ENCODE measurements around the gene B4GALT6.

The B4GALT6 gene

GRCh38 chr18:31651369-31651768, 33.0 kb downstream of the B4GALT6 start:
- H3K9me3 ChIP-seq (ENCODE audit: control insufficient read depth in 2 of 2, low read length in 2 of 2), result no peaks in the 10 kb centered on the region
- no peaks in the 10 kb centered on the region for H3K4me1 ChIP-seq (ENCODE audit: control insufficient read depth in 2 of 2, insufficient read depth in 2 of 2, low read length in 2 of 2)
- no peaks in the 10 kb centered on the region for H3K36me3 ChIP-seq (ENCODE audit: control insufficient read depth in 2 of 2, insufficient read depth in 2 of 2, low read length in 2 of 2)
- H3K27ac ChIP-seq (ENCODE audit: low read depth in 2 of 2, low read length in 2 of 2), result no peak overlapping the region
- no peak overlapping the region for H3K9ac ChIP-seq (ENCODE audit: low read depth in 1 of 2, low read length in 2 of 2)
- H3K4me3 ChIP-seq (ENCODE audit: low read length in 2 of 2), result no peak overlapping the region
- H3K27me3 ChIP-seq (ENCODE audit: control insufficient read depth in 2 of 2, insufficient read depth in 2 of 2, low read length in 2 of 2), result no peaks in the 10 kb centered on the region

- Histone ChIP-seq H3K4me3 (ENCODE audit: low read length in 2 of 2) (no peak overlapping the region), H3K27me3 (ENCODE audit: control insufficient read depth in 2 of 2, insufficient read depth in 2 of 2, low read length in 2 of 2) (no peaks in the 10 kb centered on the region), H3K36me3 (ENCODE audit: control insufficient read depth in 2 of 2, insufficient read depth in 2 of 2, low read length in 2 of 2) (no peaks in the 10 kb centered on the region)
These were observed 34.2 kb downstream of the B4GALT6 start for GRCh38 chr18:31649978-31650719.

GRCh38 chr18:31649449-31649848, 34.9 kb downstream of the B4GALT6 start:
- H3K27me3 ChIP-seq (ENCODE audit: control insufficient read depth in 2 of 2, insufficient read depth in 2 of 2, low read length in 2 of 2), result no peaks in the 10 kb centered on the region
- no peak overlapping the region for H3K27ac ChIP-seq (ENCODE audit: low read depth in 2 of 2, low read length in 2 of 2)
- no peaks in the 10 kb centered on the region for H3K36me3 ChIP-seq (ENCODE audit: control insufficient read depth in 2 of 2, insufficient read depth in 2 of 2, low read length in 2 of 2)

More at GRCh38 chr18:31649978-31650719, 34.2 kb downstream of the B4GALT6 start:
- no peaks in the 10 kb centered on the region for H3K4me1 ChIP-seq (ENCODE audit: control insufficient read depth in 2 of 2, insufficient read depth in 2 of 2, low read length in 2 of 2)
- no peak overlapping the region for H3K27ac ChIP-seq (ENCODE audit: low read depth in 2 of 2, low read length in 2 of 2)
- H3K9ac ChIP-seq (ENCODE audit: low read depth in 1 of 2, low read length in 2 of 2), result no peak overlapping the region
- H3K9me3 ChIP-seq (ENCODE audit: control insufficient read depth in 2 of 2, low read length in 2 of 2), result no peaks in the 10 kb centered on the region

GRCh38 chr18:31648966-31649429, 35.4 kb downstream of the B4GALT6 start:
- Histone ChIP-seq H3K9me3 (ENCODE audit: control insufficient read depth in 2 of 2, low read length in 2 of 2) (no peaks in the 10 kb centered on the region), H3K4me3 (ENCODE audit: low read length in 2 of 2) (no peak overlapping the region), H3K36me3 (ENCODE audit: control insufficient read depth in 2 of 2, insufficient read depth in 2 of 2, low read length in 2 of 2) (no peaks in the 10 kb centered on the region), H3K27ac (ENCODE audit: low read depth in 2 of 2, low read length in 2 of 2) (no peak overlapping the region), H3K4me1 (ENCODE audit: control insufficient read depth in 2 of 2, insufficient read depth in 2 of 2, low read length in 2 of 2) (no peaks in the 10 kb centered on the region), H3K27me3 (ENCODE audit: control insufficient read depth in 2 of 2, insufficient read depth in 2 of 2, low read length in 2 of 2) (no peaks in the 10 kb centered on the region), H3K9ac (ENCODE audit: low read depth in 1 of 2, low read length in 2 of 2) (no peak overlapping the region)

More at GRCh38 chr18:31649449-31649848, 34.9 kb downstream of the B4GALT6 start:
- H3K4me3 ChIP-seq (ENCODE audit: low read length in 2 of 2), result no peak overlapping the region
- no peaks in the 10 kb centered on the region for H3K9me3 ChIP-seq (ENCODE audit: control insufficient read depth in 2 of 2, low read length in 2 of 2)
- H3K9ac ChIP-seq (ENCODE audit: low read depth in 1 of 2, low read length in 2 of 2), result no peak overlapping the region
- H3K4me1 ChIP-seq (ENCODE audit: control insufficient read depth in 2 of 2, insufficient read depth in 2 of 2, low read length in 2 of 2), result no peaks in the 10 kb centered on the region

- no peaks in the 10 kb centered on the region for H3K9me3 ChIP-seq (ENCODE audit: control insufficient read depth in 2 of 2, low read length in 2 of 2)
- no peak overlapping the region for H3K9ac ChIP-seq (ENCODE audit: low read depth in 1 of 2, low read length in 2 of 2)
- H3K27ac ChIP-seq (ENCODE audit: low read depth in 2 of 2, low read length in 2 of 2), result no peak overlapping the region
- no peaks in the 10 kb centered on the region for H3K27me3 ChIP-seq (ENCODE audit: control insufficient read depth in 2 of 2, insufficient read depth in 2 of 2, low read length in 2 of 2)
- no peaks in the 10 kb centered on the region for H3K36me3 ChIP-seq (ENCODE audit: control insufficient read depth in 2 of 2, insufficient read depth in 2 of 2, low read length in 2 of 2)
- no peaks in the 10 kb centered on the region for H3K4me1 ChIP-seq (ENCODE audit: control insufficient read depth in 2 of 2, insufficient read depth in 2 of 2, low read length in 2 of 2)
- no peak overlapping the region for H3K4me3 ChIP-seq (ENCODE audit: low read length in 2 of 2)
These were observed 35.9 kb downstream of the B4GALT6 start for GRCh38 chr18:31648458-31648857.

- no peak overlapping the region for H3K9ac ChIP-seq (ENCODE audit: low read depth in 1 of 2, low read length in 2 of 2)
- no peaks in the 10 kb centered on the region for H3K9me3 ChIP-seq (ENCODE audit: control insufficient read depth in 2 of 2, low read length in 2 of 2)
- H3K36me3 ChIP-seq (ENCODE audit: control insufficient read depth in 2 of 2, insufficient read depth in 2 of 2, low read length in 2 of 2), result no peaks in the 10 kb centered on the region
- no peak overlapping the region for H3K4me3 ChIP-seq (ENCODE audit: low read length in 2 of 2)
- H3K4me1 ChIP-seq (ENCODE audit: control insufficient read depth in 2 of 2, insufficient read depth in 2 of 2, low read length in 2 of 2), result no peaks in the 10 kb centered on the region
- H3K27me3 ChIP-seq (ENCODE audit: control insufficient read depth in 2 of 2, insufficient read depth in 2 of 2, low read length in 2 of 2), result no peaks in the 10 kb centered on the region
- H3K27ac ChIP-seq (ENCODE audit: low read depth in 2 of 2, low read length in 2 of 2), result no peak overlapping the region
These were observed 37.1 kb downstream of the B4GALT6 start for GRCh38 chr18:31647127-31647753.

GRCh38 chr18:31646332-31647126, 37.9 kb downstream of the B4GALT6 start:
- H3K4me3 ChIP-seq (ENCODE audit: low read length in 2 of 2), result no peak overlapping the region
- no peaks in the 10 kb centered on the region for H3K9me3 ChIP-seq (ENCODE audit: control insufficient read depth in 2 of 2, low read length in 2 of 2)
- H3K27ac ChIP-seq (ENCODE audit: low read depth in 2 of 2, low read length in 2 of 2), result no peak overlapping the region

GRCh38 chr18:31645411-31645810, 39.0 kb downstream of the B4GALT6 start:
- H3K9me3 ChIP-seq (ENCODE audit: control insufficient read depth in 2 of 2, low read length in 2 of 2), result no peaks in the 10 kb centered on the region
- H3K4me3 ChIP-seq (ENCODE audit: low read length in 2 of 2), result no peak overlapping the region
- H3K27me3 ChIP-seq (ENCODE audit: control insufficient read depth in 2 of 2, insufficient read depth in 2 of 2, low read length in 2 of 2), result no peaks in the 10 kb centered on the region
- no peak overlapping the region for H3K27ac ChIP-seq (ENCODE audit: low read depth in 2 of 2, low read length in 2 of 2)
- H3K36me3 ChIP-seq (ENCODE audit: control insufficient read depth in 2 of 2, insufficient read depth in 2 of 2, low read length in 2 of 2), result no peaks in the 10 kb centered on the region
- no peak overlapping the region for H3K9ac ChIP-seq (ENCODE audit: low read depth in 1 of 2, low read length in 2 of 2)
- H3K4me1 ChIP-seq (ENCODE audit: control insufficient read depth in 2 of 2, insufficient read depth in 2 of 2, low read length in 2 of 2), result no peaks in the 10 kb centered on the region

More at GRCh38 chr18:31646332-31647126, 37.9 kb downstream of the B4GALT6 start:
- Histone ChIP-seq H3K27me3 (ENCODE audit: control insufficient read depth in 2 of 2, insufficient read depth in 2 of 2, low read length in 2 of 2) (no peaks in the 10 kb centered on the region), H3K36me3 (ENCODE audit: control insufficient read depth in 2 of 2, insufficient read depth in 2 of 2, low read length in 2 of 2) (no peaks in the 10 kb centered on the region), H3K4me1 (ENCODE audit: control insufficient read depth in 2 of 2, insufficient read depth in 2 of 2, low read length in 2 of 2) (no peaks in the 10 kb centered on the region), H3K9ac (ENCODE audit: low read depth in 1 of 2, low read length in 2 of 2) (no peak overlapping the region)

- Histone ChIP-seq H3K27ac (ENCODE audit: low read depth in 2 of 2, low read length in 2 of 2) (no peak overlapping the region), H3K4me1 (ENCODE audit: control insufficient read depth in 2 of 2, insufficient read depth in 2 of 2, low read length in 2 of 2) (no peaks in the 10 kb centered on the region)
These were observed 41.4 kb downstream of the B4GALT6 start for GRCh38 chr18:31643003-31643402.

GRCh38 chr18:31637445-31637844, 46.9 kb downstream of the B4GALT6 start:
- H3K4me1 ChIP-seq (ENCODE audit: control insufficient read depth in 2 of 2, insufficient read depth in 2 of 2, low read length in 2 of 2), result no peaks in the 10 kb centered on the region
- H3K27me3 ChIP-seq (ENCODE audit: control insufficient read depth in 2 of 2, insufficient read depth in 2 of 2, low read length in 2 of 2), result no peaks in the 10 kb centered on the region
- no peak overlapping the region for H3K4me3 ChIP-seq (ENCODE audit: low read length in 2 of 2)
- no peaks in the 10 kb centered on the region for H3K9me3 ChIP-seq (ENCODE audit: control insufficient read depth in 2 of 2, low read length in 2 of 2)
- H3K9ac ChIP-seq (ENCODE audit: low read depth in 1 of 2, low read length in 2 of 2), result no peak overlapping the region
- H3K27ac ChIP-seq (ENCODE audit: low read depth in 2 of 2, low read length in 2 of 2), result no peak overlapping the region
- H3K36me3 ChIP-seq (ENCODE audit: control insufficient read depth in 2 of 2, insufficient read depth in 2 of 2, low read length in 2 of 2), result no peaks in the 10 kb centered on the region

More at GRCh38 chr18:31643003-31643402, 41.4 kb downstream of the B4GALT6 start:
- Histone ChIP-seq H3K27me3 (ENCODE audit: control insufficient read depth in 2 of 2, insufficient read depth in 2 of 2, low read length in 2 of 2) (no peaks in the 10 kb centered on the region), H3K4me3 (ENCODE audit: low read length in 2 of 2) (no peak overlapping the region), H3K9me3 (ENCODE audit: control insufficient read depth in 2 of 2, low read length in 2 of 2) (no peaks in the 10 kb centered on the region), H3K9ac (ENCODE audit: low read depth in 1 of 2, low read length in 2 of 2) (no peak overlapping the region), H3K36me3 (ENCODE audit: control insufficient read depth in 2 of 2, insufficient read depth in 2 of 2, low read length in 2 of 2) (no peaks in the 10 kb centered on the region)
